Keratinocyte (primary cell): ENCODE measurements around the gene MRPL53. TPM values are rescaled to one million over a fixed set of nuclear protein-coding genes. Genes with fewer than 3 reads are reported as not detected.

Source experiments
- DNase-seq: peaks from one replicate; pipeline ENCODE4 v3.0.0-alpha.2; 2011; ENCODE audit warnings: low read depth, missing footprints, low spot score
- FAIRE-seq: peaks from 2 replicates; lab custom pipeline; 2011; peaks lifted over from hg19 to GRCh38; lab: Jason Lieb, UNC
- H2AFZ ChIP-seq: 2 replicates; pipeline ENCODE4 v1.6.0; 2012; ENCODE audit warnings: low read length, control low read depth, inconsistent platforms; ENCODE audit not compliant: control insufficient read depth
- H3K27ac ChIP-seq: 2 replicates; pipeline ENCODE4 v1.5.1; 2011; ENCODE audit warnings: low read length; ENCODE audit not compliant: control insufficient read depth, insufficient read depth
- H3K27me3 ChIP-seq: 3 replicates; pipeline ENCODE4 v1.6.0; 2011; ENCODE audit warnings: low read length; ENCODE audit not compliant: control insufficient read depth, insufficient read depth; ENCODE audit errors: extremely low read depth
- H3K36me3 ChIP-seq, 2 experiments: 2 replicates in 1 of 2; 3 replicates in 1 of 2; pipeline ENCODE4 v1.5.1; 2011; ENCODE audit warnings: low read length in 2 of 2, mild to moderate bottlenecking in 1 of 2; ENCODE audit not compliant: control insufficient read depth in 2 of 2, insufficient read depth in 2 of 2; ENCODE audit errors: extremely low read depth in 1 of 2
- H3K4me1 ChIP-seq: 3 replicates; pipeline ENCODE4 v1.5.1; 2011; ENCODE audit warnings: low read length; ENCODE audit not compliant: control insufficient read depth, insufficient read depth; ENCODE audit errors: extremely low read depth
- H3K4me2 ChIP-seq: 3 replicates; pipeline ENCODE4 v1.6.0; 2011; ENCODE audit warnings: low read depth, low read length; ENCODE audit not compliant: control insufficient read depth, insufficient read depth; ENCODE audit errors: extremely low read depth
- H3K4me3 ChIP-seq, 3 experiments: fragments of 200-600 bp in 1 of 3; sonication (generic) in 1 of 3; 2 replicates in 2 of 3; 3 replicates in 1 of 3; pipeline ENCODE4 v1.5.1; 2011 to 2016; ENCODE audit warnings: low read length in 3 of 3, mild to moderate bottlenecking in 3 of 3, control low read depth in 2 of 3, inconsistent platforms in 1 of 3, low read depth in 1 of 3, mixed read lengths in 1 of 3, mixed run types in 1 of 3, moderate library complexity in 1 of 3; ENCODE audit not compliant: control insufficient read depth in 2 of 3, insufficient read depth in 2 of 3; ENCODE audit errors: extremely low read depth in 1 of 3
- H3K79me2 ChIP-seq: 2 replicates; pipeline ENCODE4 v1.6.0; 2012; ENCODE audit warnings: low read length; ENCODE audit not compliant: control insufficient read depth, insufficient read depth
- H3K9ac ChIP-seq: 3 replicates; pipeline ENCODE4 v1.6.0; 2011; ENCODE audit warnings: low read length; ENCODE audit not compliant: control insufficient read depth, insufficient read depth; ENCODE audit errors: extremely low read depth
- H3K9me1 ChIP-seq: 3 replicates; pipeline ENCODE4 v1.6.0; 2011; ENCODE audit warnings: low read length; ENCODE audit not compliant: control insufficient read depth, insufficient read depth; ENCODE audit errors: extremely low read depth
- H3K9me3 ChIP-seq: 2 replicates; pipeline ENCODE4 v1.5.1; 2012; ENCODE audit warnings: low read depth, low read length; ENCODE audit not compliant: control insufficient read depth
- H4K20me1 ChIP-seq: 3 replicates; pipeline ENCODE4 v1.6.0; 2011; ENCODE audit warnings: low read length; ENCODE audit not compliant: control insufficient read depth, insufficient read depth; ENCODE audit errors: extremely low read depth
- EZH2 ChIP-seq: IDR thresholded peaks from one replicate; pipeline ENCODE4 v1.6.1; 2012; ENCODE audit warnings: inconsistent platforms, mild to moderate bottlenecking, low read length, moderate library complexity
- dilution Hi-C: fragments of 300-500 bp; cut with MboI; formaldehyde crosslinking; loops from one replicate; pipeline ENCODE4 v1.7.0; 2020; ENCODE audit warnings: low sequenced_read_pairs; ENCODE audit not compliant: extremely low pct_ligation_motif_present
- polyA minus RNA-seq, 3 experiments: library from RNA; depleted of rRNA, polyadenylated mRNA; stranded (reverse); fragments of >200 nt; gene quantifications; 1 replicate in 1 of 3; 2 replicates in 1 of 3; 3 replicates in 1 of 3; pipeline ENCODE4 v1.2.3, GENCODE V29; 2011
- polyA plus RNA-seq, 5 experiments: library from polyadenylated mRNA; depleted of rRNA in 3 of 5; stranded (reverse) in 3 of 5; stranded (forward) in 1 of 5; unstranded in 1 of 5; fragments of >200 nt; gene quantifications; 1 replicate in 1 of 5; 2 replicates in 3 of 5; 3 replicates in 1 of 5; pipeline versions ENCODE4 v1.2.1 to v1.2.3, GENCODE V29; 2011 to 2012; ENCODE audit warnings: missing spikeins in 2 of 5, low read depth in 1 of 5, low replicate concordance in 1 of 5
- TF ChIP-seq, protein P1 (sequence below), 3 experiments: IDR thresholded peaks in 1 of 3; conservative IDR thresholded peaks in 1 of 3; optimal IDR thresholded peaks in 1 of 3; 2 replicates in 2 of 3; 3 replicates in 1 of 3; pipeline versions ENCODE3 to v1.5.1; 2011; ENCODE audit warnings: low read length in 3 of 3, mild to moderate bottlenecking in 3 of 3, moderate library complexity in 2 of 3, control low read depth in 1 of 3, inconsistent platforms in 1 of 3; ENCODE audit not compliant: insufficient read depth in 2 of 3; ENCODE audit errors: extremely low read depth in 1 of 3

The MRPL53 gene
- polyA plus RNA-seq (28.5 to 31.0 TPM (median 29.0 TPM) in 3 replicates), polyA minus RNA-seq (12.3 to 13.4 TPM (median 12.4 TPM) in 3 replicates)
- polyA plus RNA-seq (2011; ENCODE audit: low read depth): 28.3 TPM
- 10.7 and 23.1 TPM in 2 replicates for polyA plus RNA-seq (2011; cell fraction: cytosol; rRNA removed)
- 15.6 and 19.0 TPM in 2 replicates for polyA plus RNA-seq (2011; cell fraction: nucleus; rRNA removed)
- 35.8 and 61.3 TPM in 2 replicates for polyA plus RNA-seq (2012; ENCODE audit: low replicate concordance)
- polyA minus RNA-seq (2011; cell fraction: cytosol; rRNA and poly(A)+ RNA removed): 34.0 TPM
- 5.9 and 7.7 TPM in 2 replicates for polyA minus RNA-seq (2011; cell fraction: nucleus; rRNA and poly(A)+ RNA removed)

DNA sequence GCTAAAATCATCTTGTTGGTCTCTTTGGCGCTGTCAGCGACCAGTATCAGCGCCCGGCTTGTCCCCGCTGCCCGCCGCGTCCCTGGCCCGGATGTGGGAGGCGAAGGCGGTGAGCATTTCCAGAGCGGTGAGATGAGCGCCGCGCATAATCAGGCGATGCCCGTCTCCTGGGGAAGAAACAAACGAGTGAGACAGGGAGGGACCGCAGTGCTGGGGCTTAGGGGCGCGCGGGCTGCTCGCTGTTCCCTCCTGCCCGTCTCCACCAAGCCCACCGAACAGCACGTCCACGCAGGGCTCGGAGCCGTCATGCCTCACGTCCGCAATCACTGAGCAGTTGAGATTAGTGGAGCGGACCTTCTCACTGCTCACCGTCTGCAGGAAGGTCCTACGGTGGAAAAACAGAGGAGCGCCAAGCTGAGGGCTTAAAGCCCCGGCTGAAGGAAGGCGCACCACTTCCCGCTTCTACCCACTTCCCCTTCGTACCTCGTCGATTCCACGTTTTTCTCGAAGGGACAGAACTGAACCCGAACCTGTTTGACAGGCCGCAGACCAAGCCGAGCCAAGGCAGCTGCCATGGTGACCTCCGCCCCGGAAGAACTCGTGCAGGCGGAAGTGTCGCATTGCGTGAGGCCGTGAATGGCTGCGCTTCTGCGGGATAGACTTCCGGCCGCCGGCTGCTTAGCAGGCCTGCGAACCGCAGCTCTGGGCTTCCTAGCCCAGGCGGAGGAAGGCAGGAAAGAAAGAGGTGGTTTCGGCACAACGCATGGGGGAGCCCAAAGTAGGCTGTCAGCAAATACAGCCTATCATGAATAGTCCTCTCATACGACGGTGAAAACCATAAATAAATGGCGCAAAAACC lies at the start of gene MRPL53:
Gene MRPL53 (minus strand): TSS at position 595 of the 859 bp plus-strand sequence. CDS start 20 bp downstream, at position 575.
- Histone ChIP-seq H3K9ac (peak within 1 kb of the TSS; percentile 93), H3K27me3 (no peaks in the 10 kb centered on the region), H2AFZ (peak within 1 kb of the TSS; percentile 95), H3K36me3 (peaks cover 11 to 12% of the 10 kb centered on the region in 2 experiments), H3K4me2 (peak within 1 kb of the TSS; percentile 97), H3K4me1 (peaks cover 9% of the 10 kb centered on the region), H3K27ac (peak within 1 kb of the TSS; percentile 89), H3K9me1 (no peaks in the 10 kb centered on the region), H3K79me2 (no peaks in the 10 kb centered on the region), H3K9me3 (no peaks in the 10 kb centered on the region), H4K20me1 (no peaks in the 10 kb centered on the region), H3K4me3 (peak within 1 kb of the TSS; percentile 67 to 99 (median 75))
- DNase-seq (no peak), FAIRE-seq (no peak)
- TF ChIP-seq, protein P1, sequence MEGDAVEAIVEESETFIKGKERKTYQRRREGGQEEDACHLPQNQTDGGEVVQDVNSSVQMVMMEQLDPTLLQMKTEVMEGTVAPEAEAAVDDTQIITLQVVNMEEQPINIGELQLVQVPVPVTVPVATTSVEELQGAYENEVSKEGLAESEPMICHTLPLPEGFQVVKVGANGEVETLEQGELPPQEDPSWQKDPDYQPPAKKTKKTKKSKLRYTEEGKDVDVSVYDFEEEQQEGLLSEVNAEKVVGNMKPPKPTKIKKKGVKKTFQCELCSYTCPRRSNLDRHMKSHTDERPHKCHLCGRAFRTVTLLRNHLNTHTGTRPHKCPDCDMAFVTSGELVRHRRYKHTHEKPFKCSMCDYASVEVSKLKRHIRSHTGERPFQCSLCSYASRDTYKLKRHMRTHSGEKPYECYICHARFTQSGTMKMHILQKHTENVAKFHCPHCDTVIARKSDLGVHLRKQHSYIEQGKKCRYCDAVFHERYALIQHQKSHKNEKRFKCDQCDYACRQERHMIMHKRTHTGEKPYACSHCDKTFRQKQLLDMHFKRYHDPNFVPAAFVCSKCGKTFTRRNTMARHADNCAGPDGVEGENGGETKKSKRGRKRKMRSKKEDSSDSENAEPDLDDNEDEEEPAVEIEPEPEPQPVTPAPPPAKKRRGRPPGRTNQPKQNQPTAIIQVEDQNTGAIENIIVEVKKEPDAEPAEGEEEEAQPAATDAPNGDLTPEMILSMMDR (optimal IDR thresholded peaks at IDR 0.05 in 1 of 3, IDR thresholded peaks at IDR 0.05 in 1 of 3, conservative IDR thresholded peaks at IDR 0.05 in 1 of 3; ENCODE audit: extremely low read depth in 1 of 3, insufficient read depth in 2 of 3, low read length in 3 of 3): no peak
- no peak for TF ChIP-seq EZH2
- dilution Hi-C loops: no loop called here

DNA sequence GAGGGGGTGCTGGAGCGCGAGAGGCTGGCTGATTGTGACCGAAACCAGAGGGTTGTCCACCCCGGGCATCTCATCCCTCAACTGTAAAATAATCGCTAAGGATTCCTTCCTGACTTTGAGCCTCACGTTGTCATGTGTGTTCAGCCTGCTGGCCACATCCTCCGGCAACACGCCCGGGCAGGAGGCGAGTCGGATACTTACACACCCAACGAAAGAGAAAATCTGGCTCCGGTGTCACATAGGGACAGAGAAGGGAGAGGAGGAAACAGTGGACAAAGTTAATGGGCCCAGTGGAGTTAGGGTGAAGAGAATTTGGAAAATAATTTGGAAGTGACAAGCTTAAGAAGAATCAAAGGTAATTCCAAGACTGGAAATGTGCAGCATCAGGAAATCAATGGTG lies 44.2 kb upstream of the MRPL53 start:
- DNase-seq: no peak
- H3K36me3 ChIP-seq: no peaks in the 10 kb centered on the region
- TF ChIP-seq, protein P1 (optimal IDR thresholded peaks at IDR 0.05 in 1 of 3, IDR thresholded peaks at IDR 0.05 in 1 of 3, conservative IDR thresholded peaks at IDR 0.05 in 1 of 3; ENCODE audit: extremely low read depth in 1 of 3, insufficient read depth in 2 of 3, low read length in 3 of 3): no peak
- TF ChIP-seq EZH2: no peak
- no peak for FAIRE-seq
- no peaks in the 10 kb centered on the region for H3K9me1 ChIP-seq
- H3K9ac ChIP-seq: no peak overlapping the region
- no peaks in the 10 kb centered on the region for H3K79me2 ChIP-seq
- H3K9me3 ChIP-seq: no peaks in the 10 kb centered on the region
- H3K27ac ChIP-seq: no peak overlapping the region
- H3K4me1 ChIP-seq: peaks cover 6% of the 10 kb centered on the region
- no peak overlapping the region for H3K4me3 ChIP-seq
- H3K27me3 ChIP-seq: peaks cover 56% of the 10 kb centered on the region
- H2AFZ ChIP-seq: no peak overlapping the region
- H4K20me1 ChIP-seq: no peaks in the 10 kb centered on the region
- H3K4me2 ChIP-seq: peak overlapping the region; percentile 20
- dilution Hi-C loops: no loop called here
